Activated T-cell treated with anti-CD3 and anti-CD28 coated beads, Interleukin-2, amount 50 U/mL, for 72 hours (primary cell): ENCODE measurements around the gene OXCT2. TPM values are rescaled to one million over a fixed set of nuclear protein-coding genes. Genes with fewer than 3 reads are reported as not detected.
"Not testable (repeated sequence)": the region's sequence is repeated elsewhere in the genome, so short reads cannot be mapped to it uniquely, and the experiment has no call there.

ENCODE experiments used
- ATAC-seq, 2 donors: fragments of 150-1000 bp; cut with Tn5 transposase; replicated peaks in 1 of 2; 2 replicates each; pipeline ENCODE4 v1.10.0; 2021; ENCODE audit warnings: moderate library complexity in 2 of 2, mild to moderate bottlenecking in 1 of 2
- DNase-seq, 2 donors: peaks; one replicate each; pipeline ENCODE4 v3.0.0; 2021 to 2022; ENCODE audit warnings: mixed read lengths in 1 of 2
- H3K27ac Mint-ChIP-seq: one replicate; pipeline ENCODE4 v1.8.0; 2022; ENCODE audit warnings: mild to moderate bottlenecking, moderate library complexity, mixed read lengths
- H3K27me3 Mint-ChIP-seq: one replicate; pipeline ENCODE4 v1.8.0; 2022; ENCODE audit warnings: low read depth, mixed read lengths
- H3K36me3 Mint-ChIP-seq, 2 donors: one replicate each; pipeline ENCODE4 v1.8.0; 2022; ENCODE audit warnings: mixed read lengths in 2 of 2, mild to moderate bottlenecking in 1 of 2; ENCODE audit not compliant: insufficient read depth in 2 of 2
- H3K4me1 Mint-ChIP-seq: one replicate; pipeline ENCODE4 v1.8.0; 2022; ENCODE audit warnings: low read depth, mixed read lengths
- H3K4me3 Mint-ChIP-seq, 2 donors: one replicate each; pipeline ENCODE4 v1.8.0; 2022; ENCODE audit warnings: mild to moderate bottlenecking in 2 of 2, mixed read lengths in 2 of 2, moderate library complexity in 2 of 2
- H3K9me3 Mint-ChIP-seq, 2 donors: one replicate each; pipeline ENCODE4 v1.8.0; 2022; ENCODE audit warnings: mixed read lengths in 2 of 2
- total RNA-seq, 2 donors: library from RNA; stranded (reverse); gene quantifications; one replicate each; pipeline ENCODE4 v1.2.3, GENCODE V29; 2022

Gene OXCT2
- total RNA-seq, 2 donors from 2014 or later, result 2.9 TPM

GRCh38 chr1:39798859-39799769 lies 28.0 kb upstream of the OXCT2 start:
- Mint-ChIP-seq H3K4me1 (peaks cover 25% of the 10 kb centered on the region), H3K4me3 (peak overlapping the region; percentile 70 to 79), H3K27ac (peak overlapping the region; percentile 76)
- H3K27me3 Mint-ChIP-seq, H3K36me3 Mint-ChIP-seq, H3K9me3 Mint-ChIP-seq: not testable (repeated sequence)
- ATAC-seq (peak; percentile 89 to 96), DNase-seq (peak; percentile 78 to 94)

GRCh38 chr1:39795651-39796050 lies 24.5 kb upstream of the OXCT2 start:
- Mint-ChIP-seq H3K4me1 (peaks cover 25% of the 10 kb centered on the region), H3K27me3 (peaks cover 16% of the 10 kb centered on the region), H3K9me3 (no peaks in the 10 kb centered on the region), H3K36me3 (no peaks in the 10 kb centered on the region), H3K4me3 (no peak overlapping the region), H3K27ac (no peak overlapping the region)
- DNase-seq (no peak), ATAC-seq (no peak)

GRCh38 chr1:39791838-39792237 lies 20.7 kb upstream of the OXCT2 start:
- H3K4me3 Mint-ChIP-seq, result no peak overlapping the region
- no peaks in the 10 kb centered on the region for H3K36me3 Mint-ChIP-seq
- H3K9me3 Mint-ChIP-seq, result no peaks in the 10 kb centered on the region
- H3K27me3 Mint-ChIP-seq, result peaks cover 26% of the 10 kb centered on the region
- peaks cover 14% of the 10 kb centered on the region for H3K4me1 Mint-ChIP-seq
- no peak overlapping the region for H3K27ac Mint-ChIP-seq
- no peak for ATAC-seq
- no peak for DNase-seq

DNA sequence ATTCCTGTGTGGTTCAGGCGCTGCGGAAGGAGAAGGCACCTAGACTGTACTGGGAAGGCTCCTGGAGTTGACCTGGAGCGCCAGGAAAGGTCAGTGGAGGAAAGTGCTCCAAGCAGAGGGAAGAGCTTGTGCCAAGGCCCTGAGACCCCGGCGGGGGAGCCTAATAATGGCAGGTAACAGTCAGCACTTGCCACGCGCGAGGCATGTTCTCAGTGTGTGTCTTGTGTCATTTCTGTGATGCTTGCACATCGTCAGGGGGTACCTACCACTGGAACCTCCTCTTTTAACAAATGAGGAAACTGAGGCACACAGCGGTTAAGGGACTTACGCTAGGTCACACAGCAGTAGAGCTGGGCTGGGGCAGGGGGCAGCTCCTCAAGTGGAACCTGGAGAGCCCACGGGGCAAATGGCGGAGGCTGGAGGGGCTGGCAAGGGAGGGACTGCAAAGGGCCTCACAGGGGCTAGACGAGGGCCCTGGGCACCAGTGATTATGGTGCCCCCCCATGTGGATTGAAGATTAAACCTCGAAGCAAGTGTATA lies 18.5 kb upstream of the OXCT2 start:
- ATAC-seq (no peak), DNase-seq (no peak)
- no peak overlapping the region for H3K27ac Mint-ChIP-seq
- peak overlapping the region; percentile 74 to 89 for H3K4me3 Mint-ChIP-seq
- no peaks in the 10 kb centered on the region for H3K36me3 Mint-ChIP-seq
- H3K4me1 Mint-ChIP-seq, result peaks cover 8% of the 10 kb centered on the region
- peaks cover 35% of the 10 kb centered on the region for H3K27me3 Mint-ChIP-seq
- H3K9me3 Mint-ChIP-seq, result no peaks in the 10 kb centered on the region

- Mint-ChIP-seq H3K27me3 (peaks cover 35% of the 10 kb centered on the region), H3K27ac (no peak within 1 kb of the TSS), H3K4me1 (peaks cover 4% of the 10 kb centered on the region), H3K4me3 (peak within 1 kb of the TSS; percentile 74 to 89), H3K9me3 (no peaks in the 10 kb centered on the region), H3K36me3 (no peaks in the 10 kb centered on the region)
- peak; percentile 64 to 65 for DNase-seq
- peak; percentile 85 to 90 for ATAC-seq
These were observed 17.8 kb upstream of the OXCT2 start, which contains the start of gene BMP8B for GRCh38 chr1:39788758-39789570. Gene BMP8B (minus strand): TSS chr1:39788865. CDS start chr1:39788485, 380 bp downstream.

- ATAC-seq (peak; percentile 25 to 35), DNase-seq (peak in 1 of 2 donors; percentile 22)
- Mint-ChIP-seq H3K27me3 (peaks cover 35% of the 10 kb centered on the region), H3K4me3 (no peak overlapping the region), H3K4me1 (peaks cover 4% of the 10 kb centered on the region), H3K9me3 (no peaks in the 10 kb centered on the region), H3K36me3 (no peaks in the 10 kb centered on the region), H3K27ac (no peak overlapping the region)
These were observed 17.2 kb upstream of the OXCT2 start for GRCh38 chr1:39788426-39788757.

- DNase-seq, H3K27ac Mint-ChIP-seq, H3K36me3 Mint-ChIP-seq, H3K4me1 Mint-ChIP-seq, H3K9me3 Mint-ChIP-seq: not testable (repeated sequence)
- peak overlapping the region; percentile 53 to 69 for H3K4me3 Mint-ChIP-seq
- peak in 1 of 2 donors; percentile 4 for ATAC-seq
- peaks cover 33% of the 10 kb centered on the region for H3K27me3 Mint-ChIP-seq
These were observed 16.8 kb upstream of the OXCT2 start for GRCh38 chr1:39787964-39788363.

DNA sequence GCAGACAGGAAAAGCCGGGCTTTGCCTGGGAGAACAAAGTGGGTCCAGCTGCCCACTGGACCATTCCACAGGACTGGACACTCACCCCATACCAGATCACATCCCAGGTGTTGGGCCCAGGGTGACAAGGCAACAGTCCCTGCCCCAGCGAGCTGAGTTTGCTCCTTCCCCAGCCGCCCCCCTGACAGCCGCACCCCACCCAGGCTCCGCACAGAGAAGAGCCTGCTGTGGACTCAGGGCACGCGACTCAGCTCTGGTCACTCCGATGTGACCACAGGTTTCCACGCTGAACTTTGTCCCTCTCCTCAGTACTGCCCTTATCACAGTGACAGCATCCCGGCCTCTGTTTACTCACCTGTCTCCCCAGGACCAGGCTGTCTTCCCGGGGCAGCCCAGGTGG lies 16.3 kb upstream of the OXCT2 start:
- Mint-ChIP-seq H3K36me3 (no peaks in the 10 kb centered on the region), H3K4me1 (peaks cover 4% of the 10 kb centered on the region), H3K4me3 (peak overlapping the region; percentile 31 to 69), H3K27me3 (peaks cover 28% of the 10 kb centered on the region), H3K27ac (no peak overlapping the region), H3K9me3 (no peaks in the 10 kb centered on the region)
- DNase-seq (no peak), ATAC-seq (no peak)

GRCh38 chr1:39787108-39787375 lies 15.9 kb upstream of the OXCT2 start:
- not testable (repeated sequence) for H3K9me3 Mint-ChIP-seq, H3K36me3 Mint-ChIP-seq, DNase-seq, ATAC-seq, H3K27ac Mint-ChIP-seq, H3K4me1 Mint-ChIP-seq
- Mint-ChIP-seq H3K27me3 (peaks cover 26% of the 10 kb centered on the region), H3K4me3 (peak overlapping the region; percentile 31 to 69)

DNA sequence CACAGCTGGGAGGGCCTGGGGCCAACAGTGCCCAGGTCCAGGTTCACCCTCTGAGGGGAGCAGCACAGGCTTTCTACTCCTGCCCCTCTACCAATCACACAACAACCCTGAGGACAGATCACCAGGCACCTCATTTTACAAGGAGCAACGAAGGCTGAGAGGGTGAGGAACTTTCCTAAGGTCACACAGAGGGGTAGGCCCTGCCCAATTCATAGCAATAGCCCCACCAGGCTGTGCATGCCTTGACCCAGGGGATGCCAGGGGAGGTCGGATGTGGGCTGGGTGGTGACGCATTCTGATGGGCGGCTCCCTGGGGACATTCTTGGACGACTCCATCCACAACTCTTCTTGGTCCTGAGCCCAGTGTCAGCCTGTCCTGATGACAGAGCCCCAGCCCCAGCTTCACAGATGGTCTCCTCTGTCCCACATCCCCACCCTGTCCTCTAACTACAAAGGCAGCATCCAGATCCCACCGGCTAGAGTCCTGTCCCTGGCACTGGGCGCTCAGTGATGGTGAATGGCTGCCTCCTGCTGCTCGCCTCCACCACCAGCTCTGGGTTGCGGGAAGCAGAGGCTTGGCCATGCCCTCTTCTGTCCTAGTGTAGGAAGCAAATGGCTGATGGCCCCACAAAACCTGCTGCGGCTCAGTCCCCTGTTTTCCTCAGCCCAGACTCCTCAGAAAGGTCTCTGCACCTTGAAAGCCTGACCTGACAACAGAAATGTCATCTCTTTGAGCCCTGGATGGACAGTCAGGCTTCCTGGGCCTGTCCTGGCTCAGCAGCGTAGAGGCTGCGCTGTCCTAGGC lies 15.4 kb upstream of the OXCT2 start:
- H3K36me3 Mint-ChIP-seq, result not testable (repeated sequence)

DNA sequence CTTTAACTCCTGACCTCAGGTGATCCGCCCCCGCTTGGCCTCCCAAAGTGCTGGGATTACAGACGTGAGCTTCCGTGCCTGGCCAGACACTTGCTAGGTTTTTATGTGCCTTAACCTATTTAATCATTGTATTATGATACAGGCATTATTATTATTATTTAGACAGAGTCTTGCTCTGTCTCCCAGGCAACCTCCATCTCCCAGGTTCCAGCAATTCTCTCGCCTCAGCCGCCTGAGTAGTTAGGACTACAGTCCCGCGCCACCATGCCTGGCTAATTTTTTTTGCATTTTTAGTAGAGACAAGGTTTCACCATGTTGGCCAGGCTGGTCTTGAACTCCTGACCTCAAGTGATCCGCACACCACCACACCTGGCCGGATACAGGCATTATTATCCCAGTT lies 11.5 kb upstream of the OXCT2 start:
- H3K36me3 Mint-ChIP-seq, H3K4me1 Mint-ChIP-seq, H3K9me3 Mint-ChIP-seq, H3K4me3 Mint-ChIP-seq, ATAC-seq, H3K27ac Mint-ChIP-seq, DNase-seq: not testable (repeated sequence)
- peaks cover 18% of the 10 kb centered on the region for H3K27me3 Mint-ChIP-seq

More for the DNA sequence above, 15.4 kb upstream of the OXCT2 start:
- ATAC-seq, H3K9me3 Mint-ChIP-seq, H3K27ac Mint-ChIP-seq, H3K4me3 Mint-ChIP-seq, H3K4me1 Mint-ChIP-seq, DNase-seq: not testable (repeated sequence)
- peaks cover 25% of the 10 kb centered on the region for H3K27me3 Mint-ChIP-seq

GRCh38 chr1:39782103-39782502 lies 11.0 kb upstream of the OXCT2 start:
- H3K27ac Mint-ChIP-seq, result no peak overlapping the region
- DNase-seq, result no peak
- no peaks in the 10 kb centered on the region for H3K36me3 Mint-ChIP-seq
- no peak for ATAC-seq
- H3K9me3 Mint-ChIP-seq, result no peaks in the 10 kb centered on the region
- no peaks in the 10 kb centered on the region for H3K4me1 Mint-ChIP-seq
- peaks cover 12% of the 10 kb centered on the region for H3K27me3 Mint-ChIP-seq
- H3K4me3 Mint-ChIP-seq, result no peak overlapping the region

- H3K27ac Mint-ChIP-seq, result no peak overlapping the region
- H3K4me3 Mint-ChIP-seq, result no peak overlapping the region
- no peaks in the 10 kb centered on the region for H3K9me3 Mint-ChIP-seq
- no peak for DNase-seq
- no peak for ATAC-seq
- no peaks in the 10 kb centered on the region for H3K4me1 Mint-ChIP-seq
- peaks cover 4% of the 10 kb centered on the region for H3K27me3 Mint-ChIP-seq
- H3K36me3 Mint-ChIP-seq, result no peaks in the 10 kb centered on the region
These were observed 10.2 kb upstream of the OXCT2 start for GRCh38 chr1:39781349-39781715.
